Measurements from ENCODE around the gene SMCO2.
A peak's percentile ranks its signal among the peaks of the same experiment; 100 is the strongest.

GRCh38 chr12:27523642-27524493 is 77.3 kb downstream of the SMCO2 start, which contains the start of gene PPFIBP1:
- peak in 9 of 11 experiments; percentile 6 to 32 (median 22) for TF ChIP-seq CTCF (IDR thresholded peaks at IDR 0.05 in 8 of 11, conservative IDR thresholded peaks at IDR 0.05 in 3 of 11)
- TF ChIP-seq POLR2A (IDR thresholded peaks at IDR 0.05): peak; percentile 10 to 80 (median 40)
- TF ChIP-seq POLR2AphosphoS5 (IDR thresholded peaks at IDR 0.05): peak; percentile 88 to 96 (median 92)
